EH (cell line): ENCODE data around the gene MAGEE2.
A peak's percentile ranks its signal among the peaks of the same experiment; 100 is the strongest.
"Not testable (repeated sequence)": the region's sequence is repeated elsewhere in the genome, so short reads cannot be mapped to it uniquely, and the experiment has no call there.

ENCODE experiments used
- DNase-seq: peaks from one replicate; pipeline ENCODE4 v3.0.0-alpha.2; 2015; ENCODE audit warnings: low read depth

Gene MAGEE2

GRCh38 chrX:75784680-75785491 lies at the start of gene MAGEE2:
Gene MAGEE2 (minus strand): TSS chrX:75785254. CDS start chrX:75785051, 203 bp downstream.
- no peak for DNase-seq

GRCh38 chrX:75786290-75786689 lies 1.2 kb upstream of the MAGEE2 start:
- no peak for DNase-seq

- DNase-seq, result no peak
Measured at GRCh38 chrX:75781611-75782010, 3.4 kb downstream of the MAGEE2 start.

- not testable (repeated sequence) for DNase-seq
Measured at GRCh38 chrX:75768063-75768462, 17.0 kb downstream of the MAGEE2 start.

GRCh38 chrX:75748431-75748830 lies 36.6 kb downstream of the MAGEE2 start:
- peak; percentile 0 for DNase-seq

GRCh38 chrX:75746891-75747639 lies 38.0 kb downstream of the MAGEE2 start:
- peak; percentile 32 for DNase-seq
